Mesenchymal stem cell (in vitro differentiated cells and primary cell): ENCODE results near the gene ZFPM1.

ENCODE experiments used
- DNase-seq: peaks from one replicate; pipeline ENCODE4 v3.0.0-alpha.2; 2013
- H2AFZ ChIP-seq: one replicate; pipeline ENCODE4 v1.6.1; 2013; ENCODE audit warnings: low read depth, mild to moderate bottlenecking, control low read depth, inconsistent platforms, low read length, moderate library complexity
- H2AK5ac ChIP-seq: 2 replicates; pipeline ENCODE4 v1.6.1; 2013; ENCODE audit warnings: low read length, moderate library complexity, mild to moderate bottlenecking, inconsistent platforms; ENCODE audit not compliant: severe bottlenecking
- H2BK120ac ChIP-seq: one replicate; pipeline ENCODE4 v1.6.1; 2013; ENCODE audit warnings: low read depth, mild to moderate bottlenecking, inconsistent platforms, low read length, moderate library complexity
- H2BK12ac ChIP-seq, 2 experiments: one replicate each; pipeline ENCODE4 v1.6.1; 2013; ENCODE audit warnings: inconsistent platforms in 2 of 2, low read length in 2 of 2, mild to moderate bottlenecking in 2 of 2, moderate library complexity in 2 of 2, control low read depth in 1 of 2
- H2BK15ac ChIP-seq: one replicate; pipeline ENCODE4 v1.6.1; 2013; ENCODE audit warnings: mild to moderate bottlenecking, low read depth, inconsistent platforms; ENCODE audit not compliant: poor library complexity, severe bottlenecking
- H2BK5ac ChIP-seq: 2 replicates; pipeline ENCODE4 v1.6.1; 2013; ENCODE audit warnings: low read depth, mild to moderate bottlenecking, low read length, control low read depth, inconsistent platforms; ENCODE audit not compliant: poor library complexity, severe bottlenecking
- H3K14ac ChIP-seq, 2 experiments: one replicate each; pipeline ENCODE4 v1.6.1; 2013; ENCODE audit warnings: inconsistent platforms in 2 of 2, low read length in 2 of 2, control low read depth in 1 of 2, mild to moderate bottlenecking in 1 of 2, moderate library complexity in 1 of 2
- H3K18ac ChIP-seq, 2 experiments: one replicate each; pipeline ENCODE4 v1.6.1; 2013; ENCODE audit warnings: inconsistent platforms in 2 of 2, low read length in 2 of 2, control low read depth in 1 of 2, low read depth in 1 of 2, mild to moderate bottlenecking in 1 of 2
- H3K23ac ChIP-seq, 2 experiments: one replicate each; pipeline ENCODE4 v1.6.1; 2013; ENCODE audit warnings: inconsistent platforms in 2 of 2, low read length in 2 of 2, mild to moderate bottlenecking in 2 of 2, moderate library complexity in 2 of 2, control low read depth in 1 of 2
- H3K27ac ChIP-seq: 2 replicates; pipeline ENCODE4 v1.5.1; 2013; ENCODE audit warnings: mild to moderate bottlenecking, moderate library complexity, low read length, control low read depth, inconsistent platforms; ENCODE audit not compliant: poor library complexity, severe bottlenecking
- H3K27me3 ChIP-seq, 2 experiments: 2 replicates each; pipeline versions ENCODE4 v1.6.1 to v1.7.0; 2013; ENCODE audit warnings: low read length in 2 of 2, mild to moderate bottlenecking in 2 of 2, moderate library complexity in 2 of 2, control low read depth in 1 of 2, inconsistent platforms in 1 of 2; ENCODE audit not compliant: control insufficient read depth in 1 of 2, insufficient read depth in 1 of 2
- H3K36me3 ChIP-seq, 2 experiments: 2 replicates each; pipeline versions ENCODE4 v1.6.1 to v1.7.0; 2013; ENCODE audit warnings: low read length in 2 of 2, control low read depth in 1 of 2, inconsistent platforms in 1 of 2, low read depth in 1 of 2, mild to moderate bottlenecking in 1 of 2; ENCODE audit not compliant: insufficient read depth in 2 of 2, control insufficient read depth in 1 of 2
- H3K4ac ChIP-seq, 2 experiments: one replicate each; pipeline ENCODE4 v1.6.1; 2013; ENCODE audit warnings: inconsistent platforms in 2 of 2, low read length in 2 of 2, mild to moderate bottlenecking in 2 of 2, moderate library complexity in 2 of 2, control low read depth in 1 of 2, low read depth in 1 of 2
- H3K4me1 ChIP-seq: 2 replicates; pipeline ENCODE4 v1.6.1; 2013; ENCODE audit warnings: low read depth, low read length, control low read depth; ENCODE audit not compliant: control insufficient read depth, insufficient read depth
- H3K4me2 ChIP-seq: 2 replicates; pipeline ENCODE4 v1.6.1; 2013; ENCODE audit warnings: low read length, mild to moderate bottlenecking, inconsistent platforms; ENCODE audit not compliant: poor library complexity, severe bottlenecking
- H3K4me3 ChIP-seq, 2 experiments: 2 replicates each; pipeline versions ENCODE4 v1.5.1 to v1.7.0; 2013; ENCODE audit warnings: low read length in 2 of 2, mild to moderate bottlenecking in 2 of 2, control low read depth in 1 of 2, low read depth in 1 of 2; ENCODE audit not compliant: insufficient read depth in 1 of 2
- H3K79me1 ChIP-seq: replicated peaks from 2 replicates; pipeline ENCODE4 v1.6.1; 2013; ENCODE audit warnings: mild to moderate bottlenecking, control low read depth, low read length, inconsistent platforms; ENCODE audit not compliant: poor library complexity, severe bottlenecking
- H3K9ac ChIP-seq: 2 replicates; pipeline ENCODE4 v1.7.0; 2013; ENCODE audit warnings: mild to moderate bottlenecking, low read length, moderate library complexity
- H3K9me3 ChIP-seq: 2 replicates; pipeline ENCODE4 v1.7.0; 2013; ENCODE audit warnings: mild to moderate bottlenecking, low read length; ENCODE audit not compliant: control insufficient read depth
- H4K8ac ChIP-seq: one replicate; pipeline ENCODE4 v1.6.1; 2013; ENCODE audit warnings: inconsistent platforms, mild to moderate bottlenecking, low read length, moderate library complexity
- H4K91ac ChIP-seq: one replicate; pipeline ENCODE4 v1.6.1; 2013; ENCODE audit warnings: mild to moderate bottlenecking, low read length, inconsistent platforms
- WGBS: methylation state at CpG from one replicate; pipeline ENCODE4 v1.1.7; 2013; ENCODE audit warnings: mixed read lengths; 5-methylcytosine and 5-hydroxymethylcytosine counted together

Gene ZFPM1

GRCh38 chr16:88575251-88575650 is 122.2 kb downstream of the ZFPM1 start:
- Histone ChIP-seq H3K9me3 (no peaks in the 10 kb centered on the region), H3K9ac (no peak overlapping the region), H2BK15ac (no peak overlapping the region), H3K4ac (no peak overlapping the region), H3K79me1 (peaks cover 56% of the 10 kb centered on the region), H3K36me3 (peaks cover 64 to 65% of the 10 kb centered on the region in 2 experiments), H3K27ac (no peak overlapping the region), H3K4me3 (no peak overlapping the region), H3K27me3 (no peaks in the 10 kb centered on the region), H2BK12ac (no peak overlapping the region), H3K4me2 (no peak overlapping the region), H4K91ac (no peak overlapping the region), H3K18ac (no peak overlapping the region), H2BK5ac (no peak overlapping the region), H3K23ac (no peak overlapping the region), H4K8ac (no peak overlapping the region), H2BK120ac (no peak overlapping the region), H2AFZ (no peak overlapping the region), H3K14ac (no peak overlapping the region), H3K4me1 (peaks cover 7% of the 10 kb centered on the region), H2AK5ac (no peak overlapping the region)
- 97% methylated on average over 11 of the region's 11 CpGs for WGBS
- DNase-seq: no peak

- Histone ChIP-seq H3K9me3 (no peaks in the 10 kb centered on the region), H3K36me3 (peaks cover 71 to 75% of the 10 kb centered on the region in 2 experiments), H2BK5ac (no peak overlapping the region), H3K4me2 (no peak overlapping the region), H2AFZ (no peak overlapping the region), H4K8ac (no peak overlapping the region), H3K27ac (no peak overlapping the region), H3K14ac (no peak overlapping the region), H3K9ac (no peak overlapping the region), H3K79me1 (peaks cover 58% of the 10 kb centered on the region), H3K27me3 (no peaks in the 10 kb centered on the region), H3K18ac (no peak overlapping the region), H2BK15ac (no peak overlapping the region), H4K91ac (no peak overlapping the region), H2BK12ac (no peak overlapping the region), H3K4ac (no peak overlapping the region), H2BK120ac (no peak overlapping the region), H3K4me3 (no peak overlapping the region), H3K4me1 (peaks cover 4% of the 10 kb centered on the region), H3K23ac (no peak overlapping the region), H2AK5ac (no peak overlapping the region)
- no peak for DNase-seq
- WGBS: 99% methylated on average over 13 of the region's 13 CpGs
Measured at GRCh38 chr16:88576307-88576706, 123.2 kb downstream of the ZFPM1 start.

- Histone ChIP-seq H3K4me3 (no peak overlapping the region), H2AK5ac (no peak overlapping the region), H4K91ac (no peak overlapping the region), H2AFZ (no peak overlapping the region), H3K23ac (no peak overlapping the region), H4K8ac (no peak overlapping the region), H3K4me2 (no peak overlapping the region), H3K27ac (no peak overlapping the region), H2BK12ac (no peak overlapping the region), H2BK120ac (no peak overlapping the region), H3K27me3 (no peaks in the 10 kb centered on the region), H3K18ac (no peak overlapping the region), H2BK5ac (no peak overlapping the region), H3K36me3 (peaks cover 75 to 78% of the 10 kb centered on the region in 2 experiments), H3K9me3 (no peaks in the 10 kb centered on the region), H3K4me1 (peaks cover 2% of the 10 kb centered on the region), H3K4ac (no peak overlapping the region), H3K14ac (no peak overlapping the region), H3K79me1 (peaks cover 57% of the 10 kb centered on the region), H2BK15ac (no peak overlapping the region), H3K9ac (no peak overlapping the region)
- 99% methylated on average over 20 of the region's 20 CpGs for WGBS
- DNase-seq: no peak
Measured at GRCh38 chr16:88577166-88577565, 124.1 kb downstream of the ZFPM1 start.

- Histone ChIP-seq H4K8ac (no peak overlapping the region), H2BK120ac (no peak overlapping the region), H3K9me3 (no peaks in the 10 kb centered on the region), H2AK5ac (no peak overlapping the region), H3K14ac (no peak overlapping the region), H3K4me1 (peaks cover 2% of the 10 kb centered on the region), H3K4me2 (no peak overlapping the region), H3K27ac (no peak overlapping the region), H3K4ac (no peak overlapping the region), H2BK12ac (no peak overlapping the region), H3K23ac (no peak overlapping the region), H4K91ac (no peak overlapping the region), H3K18ac (no peak overlapping the region), H2BK5ac (no peak overlapping the region), H3K4me3 (no peak overlapping the region), H2AFZ (no peak overlapping the region), H2BK15ac (no peak overlapping the region), H3K36me3 (peaks cover 78 to 84% of the 10 kb centered on the region in 2 experiments), H3K9ac (no peak overlapping the region), H3K27me3 (no peaks in the 10 kb centered on the region), H3K79me1 (peaks cover 67% of the 10 kb centered on the region)
- no peak for DNase-seq
- WGBS: 97% methylated on average over 26 of the region's 26 CpGs
Measured at GRCh38 chr16:88578446-88579313, 125.6 kb downstream of the ZFPM1 start.
